Measurements from ENCODE around the gene HECW1. TPM values are rescaled to one million over a fixed set of nuclear protein-coding genes. Genes with fewer than 3 reads are reported as not detected.

Gene HECW1
- total RNA-seq, 4 donors from 2014 or later, result 0.83 to 3.9 (median 2.7) TPM; not detected in 1

GRCh38 chr7:43604251-43604650, 491.8 kb downstream of the HECW1 start:
- Histone ChIP-seq H3K27ac (no peak overlapping the region), H3K9me3 (no peaks in the 10 kb centered on the region), H3K4me3 (no peak overlapping the region), H3K4me1 (no peaks in the 10 kb centered on the region), H3K36me3 (peaks cover 0 to 20% (median 0%) of the 10 kb centered on the region in 3 donors), H3K27me3 (no peaks in the 10 kb centered on the region)
- TF ChIP-seq CTCF (IDR thresholded peaks at IDR 0.05), result no peak
- TF ChIP-seq POLR2A (IDR thresholded peaks at IDR 0.05), result no peak
- DNase-seq, result no peak

GRCh38 chr7:43609097-43609496, 496.6 kb downstream of the HECW1 start:
- peaks cover 0 to 11% (median 4%) of the 10 kb centered on the region in 4 donors for H3K4me1 ChIP-seq
- peaks cover 0 to 25% (median 0%) of the 10 kb centered on the region in 3 donors for H3K36me3 ChIP-seq
- DNase-seq, result no peak
- TF ChIP-seq CTCF (IDR thresholded peaks at IDR 0.05), result no peak
- no peak overlapping the region for H3K27ac ChIP-seq
- H3K27me3 ChIP-seq, result no peaks in the 10 kb centered on the region
- no peaks in the 10 kb centered on the region for H3K9me3 ChIP-seq
- H3K4me3 ChIP-seq, result no peak overlapping the region

- H3K4me1 ChIP-seq, result peaks cover 0 to 11% (median 4%) of the 10 kb centered on the region in 4 donors
- no peak overlapping the region for H3K4me3 ChIP-seq
- H3K27me3 ChIP-seq, result no peaks in the 10 kb centered on the region
- H3K36me3 ChIP-seq, result peaks cover 0 to 35% (median 0%) of the 10 kb centered on the region in 3 donors
- TF ChIP-seq CTCF (IDR thresholded peaks at IDR 0.05) (no peak), POLR2A (IDR thresholded peaks at IDR 0.05) (no peak)
- DNase-seq, result no peak
- H3K27ac ChIP-seq, result peak overlapping the region in 1 of 4 donors; percentile 19
- H3K9me3 ChIP-seq, result no peaks in the 10 kb centered on the region
These were observed 499.7 kb downstream of the HECW1 start for GRCh38 chr7:43612128-43612527.

- peak overlapping the region in 1 of 4 donors; percentile 50 for H3K27ac ChIP-seq
- H3K27me3 ChIP-seq, result no peaks in the 10 kb centered on the region
- TF ChIP-seq CTCF (IDR thresholded peaks at IDR 0.05) (no peak), POLR2A (IDR thresholded peaks at IDR 0.05) (no peak)
- no peaks in the 10 kb centered on the region for H3K9me3 ChIP-seq
- H3K4me1 ChIP-seq, result peaks cover 0 to 11% (median 4%) of the 10 kb centered on the region in 4 donors
- peaks cover 0 to 31% (median 0%) of the 10 kb centered on the region in 3 donors for H3K36me3 ChIP-seq
- H3K4me3 ChIP-seq, result no peak overlapping the region
- no peak for DNase-seq
These were observed 500.4 kb downstream of the HECW1 start for GRCh38 chr7:43612599-43613589.

Small RNA genes within 50 kb of the gene (small RNA-seq; reads per million reads assigned to genes)
- gene MIR3943 (0 reads per million in 2 donors), gene RF00019 (0 reads per million in 2 donors), gene RNU6-575P (0 reads per million in 2 donors), gene RNU7-35P (0 reads per million in 2 donors)

Other genes with a start within 250 kb of the HECW1 start
- gene C7orf25, start 200.6 kb upstream of the HECW1 start, total RNA-seq, result 10 to 100 TPM in 3 of 4 donors, 1 to 10 TPM in 1; 8.3 to 15.1 (median 11.3) TPM
- 10 to 100 TPM; 28.1 to 66.8 (median 55.8) TPM for gene PSMA2, start 180.5 kb upstream of the HECW1 start, total RNA-seq
- 10 to 100 TPM; 27.8 to 46.2 (median 30.7) TPM for gene MRPL32, start 180.3 kb upstream of the HECW1 start, total RNA-seq